Neural progenitor cell (in vitro differentiated cells): ENCODE results near the gene PRKCA. TPM values are rescaled to one million over a fixed set of nuclear protein-coding genes. Genes with fewer than 3 reads are reported as not detected.

ENCODE experiments used
- DNase-seq: peaks from one replicate; pipeline ENCODE4 v3.0.0-alpha.2; 2016; ENCODE audit warnings: low spot score
- H2AFZ ChIP-seq: fragments of 200-600 bp; sonication (generic); replicated peaks from 2 replicates; pipeline ENCODE4 v1.6.1; 2016; ENCODE audit warnings: antibody characterized with exemption
- H3F3A ChIP-seq: fragments of 200-600 bp; sonication (generic); 2 replicates; pipeline ENCODE4 v1.6.1; 2016; ENCODE audit warnings: antibody characterized with exemption, low read depth
- H3K27ac ChIP-seq: fragments of 200-600 bp; sonication (generic); 2 replicates; pipeline ENCODE4 v1.5.1; 2016; ENCODE audit warnings: mild to moderate bottlenecking
- H3K27me3 ChIP-seq: fragments of 200-600 bp; sonication (generic); 2 replicates; pipeline ENCODE4 v1.6.1; 2016; ENCODE audit warnings: mild to moderate bottlenecking, moderate library complexity
- H3K36me3 ChIP-seq: fragments of 200-600 bp; sonication (generic); 2 replicates; pipeline ENCODE4 v1.5.1; 2016
- H3K4me1 ChIP-seq: fragments of 200-600 bp; sonication (generic); 2 replicates; pipeline ENCODE4 v1.6.1; 2016; ENCODE audit warnings: mixed run types
- H3K4me2 ChIP-seq: fragments of 200-600 bp; sonication (generic); 2 replicates; pipeline ENCODE4 v1.6.1; 2016
- H3K4me3 ChIP-seq: fragments of 200-600 bp; sonication (generic); 2 replicates; pipeline ENCODE4 v1.5.1; 2016
- H3K79me2 ChIP-seq: fragments of 200-600 bp; sonication (generic); 2 replicates; pipeline ENCODE4 v1.6.1; 2016; ENCODE audit warnings: low read depth
- H3K9ac ChIP-seq: fragments of 200-600 bp; sonication (generic); 2 replicates; pipeline ENCODE4 v1.6.1; 2016
- H3K9me3 ChIP-seq: fragments of 200-600 bp; sonication (generic); 2 replicates; pipeline ENCODE4 v1.5.1; 2016; ENCODE audit warnings: low read depth
- H4K20me1 ChIP-seq: fragments of 200-600 bp; sonication (generic); 2 replicates; pipeline ENCODE4 v1.6.1; 2016; ENCODE audit warnings: low read depth
- H3K27ac Mint-ChIP-seq: 3 replicates; pipeline ENCODE4 v1.8.0; 2021; ENCODE audit warnings: mixed read lengths
- H3K27me3 Mint-ChIP-seq: 2 replicates; pipeline ENCODE4 v1.8.0; 2022; ENCODE audit warnings: low read depth, mild to moderate bottlenecking, inconsistent platforms, moderate library complexity, mixed read lengths; ENCODE audit not compliant: insufficient read depth
- H3K36me3 Mint-ChIP-seq: 3 replicates; pipeline ENCODE4 v1.8.0; 2021; ENCODE audit warnings: mixed read lengths
- H3K4me1 Mint-ChIP-seq: 3 replicates; pipeline ENCODE4 v1.8.0; 2021; ENCODE audit warnings: mixed read lengths
- H3K4me3 Mint-ChIP-seq: 3 replicates; pipeline ENCODE4 v1.8.0; 2021; ENCODE audit warnings: mild to moderate bottlenecking, moderate library complexity, mixed read lengths
- H3K9me3 Mint-ChIP-seq: 3 replicates; pipeline ENCODE4 v1.8.0; 2020; ENCODE audit warnings: mixed read lengths
- CTCF ChIP-seq: fragments of 200-600 bp; sonication (generic); IDR thresholded peaks from 2 replicates; pipeline ENCODE4 v1.5.1; 2017; ENCODE audit warnings: antibody characterized with exemption, mild to moderate bottlenecking
- EZH2 ChIP-seq: fragments of 200-600 bp; sonication (generic); IDR thresholded peaks from 2 replicates; pipeline ENCODE4 v1.6.1; 2017; ENCODE audit warnings: antibody characterized with exemption, mild to moderate bottlenecking, moderate library complexity
- EZH2phosphoT487 ChIP-seq: fragments of 200-600 bp; sonication (generic); IDR thresholded peaks from 2 replicates; pipeline ENCODE4 v1.6.1; 2017; ENCODE audit warnings: antibody characterized with exemption
- total RNA-seq: library from RNA; depleted of rRNA; stranded (reverse); fragments of >200 nt; gene quantifications from 2 replicates; pipeline ENCODE4 v1.2.3, GENCODE V29; 2015; ENCODE audit warnings: low replicate concordance

The PRKCA gene
- total RNA-seq, 1 donor from 2014 or later: 2.1 TPM

- Mint-ChIP-seq H3K27me3 (no peaks in the 10 kb centered on the region), H3K36me3 (no peaks in the 10 kb centered on the region), H3K4me3 (no peak overlapping the region), H3K9me3 (peaks cover 4% of the 10 kb centered on the region), H3K27ac (no peak overlapping the region), H3K4me1 (peaks cover 27% of the 10 kb centered on the region)
- H2AFZ ChIP-seq: no peak overlapping the region
- H3K9ac ChIP-seq: no peak overlapping the region
- no peak for DNase-seq
- H3K27ac ChIP-seq: no peak overlapping the region
- H3K4me1 ChIP-seq: no peaks in the 10 kb centered on the region
- no peak overlapping the region for H3K4me2 ChIP-seq
- TF ChIP-seq CTCF (no peak), EZH2 (no peak), EZH2phosphoT487 (no peak)
- H3K9me3 ChIP-seq: no peaks in the 10 kb centered on the region
- H3F3A ChIP-seq: no peaks in the 10 kb centered on the region
- no peak overlapping the region for H3K4me3 ChIP-seq
- no peaks in the 10 kb centered on the region for H3K79me2 ChIP-seq
- no peaks in the 10 kb centered on the region for H3K27me3 ChIP-seq
- H4K20me1 ChIP-seq: no peaks in the 10 kb centered on the region
- no peaks in the 10 kb centered on the region for H3K36me3 ChIP-seq
These were observed 159.6 kb downstream of the PRKCA start for GRCh38 chr17:66462010-66462409.

- H2AFZ ChIP-seq: no peak overlapping the region
- no peaks in the 10 kb centered on the region for H3K79me2 ChIP-seq
- H3F3A ChIP-seq: no peaks in the 10 kb centered on the region
- no peaks in the 10 kb centered on the region for H3K9me3 ChIP-seq
- H3K27me3 ChIP-seq: no peaks in the 10 kb centered on the region
- H4K20me1 ChIP-seq: no peaks in the 10 kb centered on the region
- H3K36me3 ChIP-seq: no peaks in the 10 kb centered on the region
- DNase-seq: no peak
- Mint-ChIP-seq H3K27ac (no peak overlapping the region), H3K4me3 (no peak overlapping the region), H3K9me3 (no peaks in the 10 kb centered on the region), H3K27me3 (peaks cover 3% of the 10 kb centered on the region), H3K4me1 (peaks cover 41% of the 10 kb centered on the region), H3K36me3 (no peaks in the 10 kb centered on the region)
- H3K9ac ChIP-seq: no peak overlapping the region
- no peak overlapping the region for H3K4me3 ChIP-seq
- H3K4me2 ChIP-seq: no peak overlapping the region
- no peak overlapping the region for H3K27ac ChIP-seq
- peaks cover 14% of the 10 kb centered on the region for H3K4me1 ChIP-seq
- TF ChIP-seq CTCF (no peak), EZH2 (no peak), EZH2phosphoT487 (no peak)
These were observed 162.5 kb downstream of the PRKCA start for GRCh38 chr17:66464921-66465320.

GRCh38 chr17:66465701-66466100, 163.3 kb downstream of the PRKCA start:
- no peaks in the 10 kb centered on the region for H3K79me2 ChIP-seq
- H3K27me3 ChIP-seq: no peaks in the 10 kb centered on the region
- H3K4me1 ChIP-seq: peaks cover 14% of the 10 kb centered on the region
- H3K9me3 Mint-ChIP-seq: no peaks in the 10 kb centered on the region
- H3K9ac ChIP-seq: no peak overlapping the region
- no peak overlapping the region for H2AFZ ChIP-seq
- DNase-seq: no peak
- H3K27ac ChIP-seq: no peak overlapping the region
- H3K36me3 ChIP-seq: no peaks in the 10 kb centered on the region
- H3K4me2 ChIP-seq: no peak overlapping the region
- no peak overlapping the region for H3K4me3 Mint-ChIP-seq
- no peak overlapping the region for H3K27ac Mint-ChIP-seq
- H4K20me1 ChIP-seq: no peaks in the 10 kb centered on the region
- peaks cover 41% of the 10 kb centered on the region for H3K4me1 Mint-ChIP-seq
- H3K27me3 Mint-ChIP-seq: peaks cover 3% of the 10 kb centered on the region
- no peak for TF ChIP-seq EZH2phosphoT487
- no peak overlapping the region for H3K4me3 ChIP-seq
- no peaks in the 10 kb centered on the region for H3K36me3 Mint-ChIP-seq
- H3K9me3 ChIP-seq: no peaks in the 10 kb centered on the region
- H3F3A ChIP-seq: no peaks in the 10 kb centered on the region

- Mint-ChIP-seq H3K4me1 (peaks cover 43% of the 10 kb centered on the region), H3K27me3 (peaks cover 3% of the 10 kb centered on the region), H3K27ac (no peak overlapping the region), H3K4me3 (no peak overlapping the region), H3K9me3 (no peaks in the 10 kb centered on the region), H3K36me3 (no peaks in the 10 kb centered on the region)
- Histone ChIP-seq H3K4me3 (no peak overlapping the region), H3K27me3 (no peaks in the 10 kb centered on the region), H3K4me2 (no peak overlapping the region), H3K79me2 (no peaks in the 10 kb centered on the region), H2AFZ (no peak overlapping the region), H3K27ac (no peak overlapping the region), H3F3A (no peaks in the 10 kb centered on the region), H4K20me1 (no peaks in the 10 kb centered on the region), H3K4me1 (peaks cover 14% of the 10 kb centered on the region), H3K36me3 (no peaks in the 10 kb centered on the region), H3K9ac (no peak overlapping the region), H3K9me3 (no peaks in the 10 kb centered on the region)
- TF ChIP-seq EZH2phosphoT487 (no peak), CTCF (no peak), EZH2 (no peak)
- no peak for DNase-seq
These were observed 163.8 kb downstream of the PRKCA start for GRCh38 chr17:66466106-66466820.
